GM12878 (cell line): ENCODE measurements around the gene IL6R.

ENCODE experiments used
- CHD2 ChIP-seq: IDR thresholded peaks from 2 replicates; pipeline ENCODE4 v1.6.1; 2011; ENCODE audit warnings: low read depth, low read length, improper control_type of control experiment, borderline replicate concordance
- CTCF ChIP-seq, 3 experiments: IDR thresholded peaks in 2 of 3; conservative IDR thresholded peaks in 1 of 3; 2 replicates each; pipeline ENCODE4 v1.5.1; 2011; ENCODE audit warnings: low read depth in 3 of 3, low read length in 3 of 3, mild to moderate bottlenecking in 3 of 3, control low read depth in 2 of 3, moderate library complexity in 2 of 3, inconsistent platforms in 1 of 3, mixed read lengths in 1 of 3; ENCODE audit not compliant: control insufficient read depth in 2 of 3, insufficient read depth in 1 of 3; ENCODE audit errors: extremely low read depth in 1 of 3
- FOXK2 ChIP-seq: fragments of 450-650 bp; IDR thresholded peaks from 2 replicates; pipeline ENCODE4 v1.6.1; 2017; ENCODE audit warnings: mild to moderate bottlenecking, moderate library complexity
- NFYB ChIP-seq: IDR thresholded peaks from 2 replicates; pipeline ENCODE4 v1.6.1; 2011; ENCODE audit warnings: low read depth, mild to moderate bottlenecking, low read length, improper control_type of control experiment, moderate library complexity; ENCODE audit not compliant: insufficient read depth
- POLR2A ChIP-seq: IDR thresholded peaks from 2 replicates; pipeline ENCODE4 v1.6.1; 2011; ENCODE audit warnings: low read depth, mild to moderate bottlenecking, low read length
- POLR2AphosphoS2 ChIP-seq: IDR thresholded peaks from 2 replicates; pipeline ENCODE4 v1.6.1; 2011; ENCODE audit warnings: low read depth, mild to moderate bottlenecking, low read length, improper control_type of control experiment, moderate library complexity
- POLR2AphosphoS5 ChIP-seq: IDR thresholded peaks from 2 replicates; pipeline ENCODE4 v1.6.1; 2011; ENCODE audit warnings: mild to moderate bottlenecking, low read length, inconsistent platforms
- RBBP5 ChIP-seq: fragments of 200-600 bp; sonication (generic); conservative IDR thresholded peaks from 2 replicates; pipeline ENCODE4 v1.6.1; 2016
- SMARCA5 ChIP-seq: fragments of 450-650 bp; IDR thresholded peaks from 2 replicates; pipeline ENCODE4 v1.6.1; 2017; ENCODE audit warnings: mild to moderate bottlenecking
- TARDBP ChIP-seq: IDR thresholded peaks from 2 replicates; pipeline ENCODE4 v1.6.1; 2016; ENCODE audit warnings: borderline replicate concordance
- TF ChIP-seq, protein P1 (sequence below): fragments of 450-650 bp; IDR thresholded peaks from 2 replicates; pipeline ENCODE4 v1.6.1; 2014; ENCODE audit warnings: mild to moderate bottlenecking

- TF ChIP-seq POLR2A (no peak), CTCF (IDR thresholded peaks at IDR 0.05 in 2 of 3, conservative IDR thresholded peaks at IDR 0.05 in 1 of 3; ENCODE audit: control insufficient read depth in 2 of 3, extremely low read depth in 1 of 3, insufficient read depth in 1 of 3, low read depth in 3 of 3, low read length in 3 of 3) (no peak), POLR2AphosphoS5 (no peak), RBBP5 (no peak), TARDBP (no peak), CHD2 (no peak), POLR2AphosphoS2 (no peak), FOXK2 (no peak), NFYB (no peak), SMARCA5 (no peak)
- TF ChIP-seq, protein P1, sequence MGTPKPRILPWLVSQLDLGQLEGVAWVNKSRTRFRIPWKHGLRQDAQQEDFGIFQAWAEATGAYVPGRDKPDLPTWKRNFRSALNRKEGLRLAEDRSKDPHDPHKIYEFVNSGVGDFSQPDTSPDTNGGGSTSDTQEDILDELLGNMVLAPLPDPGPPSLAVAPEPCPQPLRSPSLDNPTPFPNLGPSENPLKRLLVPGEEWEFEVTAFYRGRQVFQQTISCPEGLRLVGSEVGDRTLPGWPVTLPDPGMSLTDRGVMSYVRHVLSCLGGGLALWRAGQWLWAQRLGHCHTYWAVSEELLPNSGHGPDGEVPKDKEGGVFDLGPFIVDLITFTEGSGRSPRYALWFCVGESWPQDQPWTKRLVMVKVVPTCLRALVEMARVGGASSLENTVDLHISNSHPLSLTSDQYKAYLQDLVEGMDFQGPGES = no peak
These were observed 26.6 kb downstream of the IL6R start for GRCh38 chr1:154431586-154432373.
